ENCODE data around the gene GSC.
"Not testable (repeated sequence)": the region's sequence is repeated elsewhere in the genome, so short reads cannot be mapped to it uniquely, and the experiment has no call there.

Gene GSC

DNA sequence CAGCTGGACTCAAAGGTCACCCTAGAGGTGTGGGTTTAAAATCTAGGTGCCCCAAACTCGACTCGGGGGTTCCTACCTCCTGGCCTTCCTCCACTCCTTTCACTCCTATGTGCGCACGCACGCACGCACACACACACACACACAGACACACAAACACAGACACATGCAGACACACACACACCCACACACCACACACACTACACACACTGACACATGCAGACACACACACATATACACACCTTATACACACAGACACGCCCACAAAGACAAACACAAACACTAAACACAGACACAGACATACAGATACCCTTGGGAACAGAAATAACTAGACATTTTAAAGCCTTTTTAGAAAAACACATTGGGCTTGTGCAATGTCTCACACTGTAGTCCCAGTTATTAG lies 31.8 kb downstream of the GSC start:
- Histone ChIP-seq H3K9me3 (ENCODE audit: insufficient read depth, low read depth, low read length) (no peaks in the 10 kb centered on the region), H3K4me1 (ENCODE audit: insufficient read depth, low read length) (no peaks in the 10 kb centered on the region), H3K36me3 (ENCODE audit: insufficient read depth, low read length) (no peaks in the 10 kb centered on the region), H3K27me3 (ENCODE audit: insufficient read depth, low read length) (no peaks in the 10 kb centered on the region), H3K9ac (ENCODE audit: low read depth, low read length) (no peak overlapping the region), H3K4me3 (ENCODE audit: low read length) (no peak overlapping the region), H3K27ac (ENCODE audit: low read depth, low read length) (no peak overlapping the region)
- 96% methylated on average over 7 of the region's 7 CpGs for WGBS

GRCh38 chr14:94728950-94729349 lies 41.0 kb downstream of the GSC start:
- no peak overlapping the region for H3K4me3 ChIP-seq (ENCODE audit: low read length)
- 0 out of 2 replicates have a peak, but pooled peaks cover 6% of the 10 kb centered on the region for H3K4me1 ChIP-seq (ENCODE audit: insufficient read depth, low read length)
- no peaks in the 10 kb centered on the region for H3K9me3 ChIP-seq (ENCODE audit: insufficient read depth, low read depth, low read length)
- no peak overlapping the region for H3K27ac ChIP-seq (ENCODE audit: low read depth, low read length)
- no peaks in the 10 kb centered on the region for H3K27me3 ChIP-seq (ENCODE audit: insufficient read depth, low read length)
- 42% methylated on average over 3 of the region's 3 CpGs for WGBS
- H3K36me3 ChIP-seq (ENCODE audit: insufficient read depth, low read length) = no peaks in the 10 kb centered on the region
- no peak overlapping the region for H3K9ac ChIP-seq (ENCODE audit: low read depth, low read length)

DNA sequence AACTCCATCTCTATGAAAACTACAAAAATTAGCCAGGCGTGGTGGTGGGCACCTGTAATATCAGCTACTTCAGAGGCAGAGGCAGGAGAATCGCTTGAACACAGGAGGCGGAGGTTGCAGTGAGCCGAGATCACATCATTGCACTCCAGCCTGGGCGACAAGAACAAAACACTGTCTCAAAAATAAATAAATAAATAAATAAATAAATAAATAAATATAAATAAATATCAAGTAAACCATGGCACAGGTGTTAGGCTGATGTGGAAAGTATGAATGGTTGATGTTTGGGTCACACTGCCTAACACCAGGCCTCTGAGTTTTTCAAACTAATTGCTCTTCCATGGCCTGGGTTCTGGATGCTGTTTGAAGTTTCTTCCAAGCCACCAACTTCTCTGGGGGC lies 41.5 kb downstream of the GSC start:
- WGBS = 92% methylated on average over 4 of the region's 5 CpGs
- not testable (repeated sequence) for H3K27me3 ChIP-seq (ENCODE audit: insufficient read depth, low read length); H3K36me3 ChIP-seq (ENCODE audit: insufficient read depth, low read length); H3K9ac ChIP-seq (ENCODE audit: low read depth, low read length); H3K4me1 ChIP-seq (ENCODE audit: insufficient read depth, low read length); H3K4me3 ChIP-seq (ENCODE audit: low read length); H3K9me3 ChIP-seq (ENCODE audit: insufficient read depth, low read depth, low read length); H3K27ac ChIP-seq (ENCODE audit: low read depth, low read length)

- H3K9me3 ChIP-seq (ENCODE audit: insufficient read depth, low read depth, low read length); H3K27me3 ChIP-seq (ENCODE audit: insufficient read depth, low read length); H3K27ac ChIP-seq (ENCODE audit: low read depth, low read length); H3K36me3 ChIP-seq (ENCODE audit: insufficient read depth, low read length); H3K4me3 ChIP-seq (ENCODE audit: low read length); H3K4me1 ChIP-seq (ENCODE audit: insufficient read depth, low read length); H3K9ac ChIP-seq (ENCODE audit: low read depth, low read length): not testable (repeated sequence)
- 97% methylated on average over 8 of the region's 8 CpGs for WGBS
Measured at GRCh38 chr14:94726649-94727048, 43.3 kb downstream of the GSC start.

DNA sequence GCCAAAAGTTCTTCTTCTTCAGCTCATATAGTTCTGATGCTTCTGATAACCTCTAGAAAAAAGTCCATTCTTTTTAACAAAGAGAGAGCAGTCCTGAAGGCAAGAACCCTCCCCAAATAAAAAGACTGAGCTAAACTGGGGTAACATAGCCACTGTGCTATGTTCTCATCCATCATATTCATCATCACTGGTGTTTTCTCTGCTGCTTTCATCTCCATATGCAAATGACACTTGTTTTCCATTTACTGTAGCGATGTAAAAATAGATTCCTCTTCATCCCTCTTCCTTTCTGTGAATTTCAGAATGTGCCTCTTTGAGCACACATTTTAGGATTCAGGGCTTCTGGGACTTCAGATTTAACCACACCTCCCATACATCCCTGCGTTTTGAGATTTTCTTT lies 44.9 kb downstream of the GSC start:
- Histone ChIP-seq H3K27me3 (ENCODE audit: insufficient read depth, low read length) (no peaks in the 10 kb centered on the region), H3K4me1 (ENCODE audit: insufficient read depth, low read length) (0 out of 2 replicates have a peak, but pooled peaks cover 6% of the 10 kb centered on the region), H3K36me3 (ENCODE audit: insufficient read depth, low read length) (no peaks in the 10 kb centered on the region), H3K9ac (ENCODE audit: low read depth, low read length) (no peak overlapping the region), H3K27ac (ENCODE audit: low read depth, low read length) (no peak overlapping the region), H3K9me3 (ENCODE audit: insufficient read depth, low read depth, low read length) (no peaks in the 10 kb centered on the region), H3K4me3 (ENCODE audit: low read length) (no peak overlapping the region)
- 98% methylated on average over 1 of the region's 2 CpGs for WGBS

DNA sequence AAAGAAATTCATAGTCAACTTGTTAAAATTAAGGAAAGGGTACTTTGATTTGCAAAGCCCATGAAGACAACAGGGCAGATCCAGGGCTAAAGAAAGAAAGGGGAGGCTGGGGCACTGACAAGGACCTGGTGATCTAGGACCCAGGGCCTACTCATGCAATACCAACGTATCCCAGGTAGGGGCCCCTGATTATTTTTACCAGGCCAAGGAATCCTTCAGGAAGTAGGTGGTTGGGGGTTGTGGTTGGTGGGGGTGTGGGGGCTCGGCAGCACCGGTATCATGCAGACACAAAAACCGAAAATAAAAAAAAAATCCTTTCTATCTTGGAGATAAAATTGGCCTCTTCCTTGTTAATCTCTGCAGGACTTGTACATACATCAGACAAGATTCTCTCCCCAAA lies 47.5 kb downstream of the GSC start:
- Histone ChIP-seq H3K9ac (ENCODE audit: low read depth, low read length) (no peak overlapping the region), H3K9me3 (ENCODE audit: insufficient read depth, low read depth, low read length) (no peaks in the 10 kb centered on the region), H3K27ac (ENCODE audit: low read depth, low read length) (no peak overlapping the region), H3K4me1 (ENCODE audit: insufficient read depth, low read length) (no peaks in the 10 kb centered on the region), H3K36me3 (ENCODE audit: insufficient read depth, low read length) (no peaks in the 10 kb centered on the region), H3K27me3 (ENCODE audit: insufficient read depth, low read length) (no peaks in the 10 kb centered on the region), H3K4me3 (ENCODE audit: low read length) (no peak overlapping the region)
- WGBS = 65% methylated on average over 2 of the region's 4 CpGs

Data from HUES64 (cell line).